H9 (cell line): ENCODE results near the gene GATA2. TPM values are rescaled to one million over a fixed set of nuclear protein-coding genes. Genes with fewer than 3 reads are reported as not detected.

Source experiments
- DNase-seq: peaks from one replicate; pipeline ENCODE4 v3.0.0-alpha.2; 2017
- H2AFZ ChIP-seq: one replicate; pipeline ENCODE4 v1.6.1; 2013; ENCODE audit warnings: mild to moderate bottlenecking, low read length, control low read depth, moderate library complexity
- H2AK5ac ChIP-seq: 2 replicates; pipeline ENCODE4 v1.6.1; 2013; ENCODE audit warnings: low read length, control low read depth, mixed read lengths; ENCODE audit not compliant: insufficient read length
- H2BK120ac ChIP-seq: one replicate; pipeline ENCODE4 v1.6.1; 2013; ENCODE audit warnings: low read depth, mild to moderate bottlenecking, low read length, control low read depth, inconsistent platforms; ENCODE audit not compliant: poor library complexity, severe bottlenecking
- H2BK12ac ChIP-seq: 2 replicates; pipeline ENCODE4 v1.6.1; 2013; ENCODE audit warnings: low read length, control low read depth, mixed read lengths, low read depth; ENCODE audit not compliant: insufficient read length
- H2BK15ac ChIP-seq: 2 replicates; pipeline ENCODE4 v1.6.1; 2013; ENCODE audit warnings: low read depth, low read length, control low read depth
- H2BK20ac ChIP-seq: one replicate; pipeline ENCODE4 v1.6.1; 2013; ENCODE audit warnings: low read depth, mild to moderate bottlenecking, low read length, control low read depth, inconsistent platforms; ENCODE audit not compliant: poor library complexity, severe bottlenecking
- H2BK5ac ChIP-seq: 2 replicates; pipeline ENCODE4 v1.6.1; 2013; ENCODE audit warnings: low read length, control low read depth, mixed read lengths; ENCODE audit not compliant: insufficient read length
- H3K14ac ChIP-seq: 2 replicates; pipeline ENCODE4 v1.6.1; 2013; ENCODE audit warnings: low read length, control low read depth; ENCODE audit not compliant: insufficient read depth
- H3K18ac ChIP-seq: 2 replicates; pipeline ENCODE4 v1.6.1; 2013; ENCODE audit warnings: low read depth, mild to moderate bottlenecking, mixed read lengths, low read length, control low read depth; ENCODE audit not compliant: insufficient read length
- H3K23ac ChIP-seq: 2 replicates; pipeline ENCODE4 v1.6.1; 2013; ENCODE audit warnings: low read length, control low read depth, mixed read lengths, low read depth; ENCODE audit not compliant: insufficient read length
- H3K23me2 ChIP-seq: 2 replicates; pipeline ENCODE4 v1.6.1; 2013; ENCODE audit warnings: low read depth, mild to moderate bottlenecking, mixed read lengths, low read length, control low read depth; ENCODE audit not compliant: insufficient read length, poor library complexity, severe bottlenecking
- H3K27ac ChIP-seq: 2 replicates; pipeline ENCODE4 v1.5.1; 2013; ENCODE audit warnings: low read length, control low read depth, mixed read lengths, low read depth; ENCODE audit not compliant: insufficient read length
- H3K27me3 ChIP-seq: 2 replicates; pipeline ENCODE4 v1.6.1; 2013; ENCODE audit warnings: low read length, control low read depth, inconsistent platforms; ENCODE audit not compliant: insufficient read depth
- H3K4ac ChIP-seq: 2 replicates; pipeline ENCODE4 v1.6.1; 2013; ENCODE audit warnings: low read depth, mild to moderate bottlenecking, control low read depth, inconsistent platforms, low read length, moderate library complexity
- H3K4me1 ChIP-seq: 2 replicates; pipeline ENCODE4 v1.6.1; 2013; ENCODE audit warnings: low read length, control low read depth, inconsistent platforms; ENCODE audit not compliant: insufficient read depth
- H3K4me2 ChIP-seq: 2 replicates; pipeline ENCODE4 v1.6.1; 2013; ENCODE audit warnings: low read length, control low read depth, mixed read lengths; ENCODE audit not compliant: insufficient read length, insufficient read depth
- H3K56ac ChIP-seq: 2 replicates; pipeline ENCODE4 v1.6.1; 2013; ENCODE audit warnings: low read depth, mild to moderate bottlenecking, mixed read lengths, low read length, control low read depth; ENCODE audit not compliant: insufficient read length
- H3K79me1 ChIP-seq: 2 replicates; pipeline ENCODE4 v1.6.1; 2013; ENCODE audit warnings: low read depth, mild to moderate bottlenecking, moderate library complexity, low read length, control low read depth, inconsistent platforms; ENCODE audit not compliant: insufficient read depth, poor library complexity, severe bottlenecking
- H3K79me2 ChIP-seq: 2 replicates; pipeline ENCODE4 v1.6.1; 2013; ENCODE audit warnings: low read length, control low read depth, inconsistent platforms; ENCODE audit not compliant: insufficient read depth
- H3K9ac ChIP-seq: 2 replicates; pipeline ENCODE4 v1.6.1; 2013; ENCODE audit warnings: low read length, control low read depth, mixed read lengths; ENCODE audit not compliant: insufficient read length; ENCODE audit errors: extremely low read depth
- H3K9me3 ChIP-seq: one replicate; pipeline ENCODE4 v1.6.1; 2013; ENCODE audit warnings: low read depth, low read length, inconsistent platforms; ENCODE audit not compliant: control insufficient read depth
- H3T11ph ChIP-seq: one replicate; pipeline ENCODE4 v1.6.1; 2013; ENCODE audit warnings: mild to moderate bottlenecking, low read length, control low read depth, inconsistent platforms
- H4K20me1 ChIP-seq: one replicate; pipeline ENCODE4 v1.6.1; 2013; ENCODE audit not compliant: control insufficient read depth, insufficient read length, insufficient read depth
- H4K5ac ChIP-seq: 2 replicates; pipeline ENCODE4 v1.6.1; 2013; ENCODE audit warnings: low read depth, mild to moderate bottlenecking, mixed read lengths, low read length, control low read depth; ENCODE audit not compliant: insufficient read length
- H4K8ac ChIP-seq: replicated peaks from 2 replicates; pipeline ENCODE4 v1.6.1; 2013; ENCODE audit warnings: low read length, control low read depth, mixed read lengths, low read depth; ENCODE audit not compliant: insufficient read length
- H4K91ac ChIP-seq: 2 replicates; pipeline ENCODE4 v1.6.1; 2013; ENCODE audit warnings: low read depth, mild to moderate bottlenecking, moderate library complexity, mixed read lengths, low read length, control low read depth; ENCODE audit not compliant: insufficient read length
- H3K27ac Mint-ChIP-seq, 3 experiments: 2 replicates in 2 of 3; 3 replicates in 1 of 3; pipeline ENCODE4 v1.8.0; 2020 to 2021; ENCODE audit warnings: mixed read lengths in 3 of 3, mild to moderate bottlenecking in 1 of 3, moderate library complexity in 1 of 3
- H3K27me3 Mint-ChIP-seq: 2 replicates; pipeline ENCODE4 v1.8.0; 2021; ENCODE audit warnings: low read depth, mild to moderate bottlenecking, moderate library complexity, mixed read lengths
- H3K36me3 Mint-ChIP-seq, 3 experiments: 2 replicates in 2 of 3; 3 replicates in 1 of 3; pipeline ENCODE4 v1.8.0; 2020 to 2021; ENCODE audit warnings: low read depth in 3 of 3, mixed read lengths in 3 of 3; ENCODE audit not compliant: insufficient read depth in 1 of 3
- H3K4me1 Mint-ChIP-seq, 2 experiments: 2 replicates each; pipeline ENCODE4 v1.8.0; 2020; ENCODE audit warnings: mixed read lengths in 2 of 2
- H3K4me3 Mint-ChIP-seq, 2 experiments: 2 replicates in 1 of 2; 3 replicates in 1 of 2; pipeline ENCODE4 v1.8.0; 2020 to 2021; ENCODE audit warnings: mild to moderate bottlenecking in 2 of 2, mixed read lengths in 2 of 2, moderate library complexity in 1 of 2
- H3K9me3 Mint-ChIP-seq, 2 experiments: 2 replicates in 1 of 2; 3 replicates in 1 of 2; pipeline ENCODE4 v1.8.0; 2020; ENCODE audit warnings: mild to moderate bottlenecking in 2 of 2, mixed read lengths in 2 of 2, moderate library complexity in 1 of 2
- CTCF ChIP-seq: fragments of 200-600 bp; sonication (generic); conservative IDR thresholded peaks from 3 replicates; pipeline ENCODE4 v1.8.0; 2021; ENCODE audit warnings: antibody characterized with exemption, mild to moderate bottlenecking
- WGBS: extraction: QIAGEN DNeasy Blood & Tissue Kit; methylation state at CpG from one replicate; pipeline ENCODE4 v1.1.7; 2013; ENCODE audit warnings: missing lambda C conversion rate, low lambda C conversion rate, mixed read lengths; ENCODE audit not compliant: insufficient read length; ENCODE audit errors: extremely low coverage; 5-methylcytosine and 5-hydroxymethylcytosine counted together
- total RNA-seq: library from RNA; stranded (reverse); gene quantifications from 2 replicates; pipeline ENCODE4 v1.2.1, GENCODE V29; 2021

The GATA2 gene
- total RNA-seq, 1 experiment from 2014 or later, result 1.9 TPM

DNA sequence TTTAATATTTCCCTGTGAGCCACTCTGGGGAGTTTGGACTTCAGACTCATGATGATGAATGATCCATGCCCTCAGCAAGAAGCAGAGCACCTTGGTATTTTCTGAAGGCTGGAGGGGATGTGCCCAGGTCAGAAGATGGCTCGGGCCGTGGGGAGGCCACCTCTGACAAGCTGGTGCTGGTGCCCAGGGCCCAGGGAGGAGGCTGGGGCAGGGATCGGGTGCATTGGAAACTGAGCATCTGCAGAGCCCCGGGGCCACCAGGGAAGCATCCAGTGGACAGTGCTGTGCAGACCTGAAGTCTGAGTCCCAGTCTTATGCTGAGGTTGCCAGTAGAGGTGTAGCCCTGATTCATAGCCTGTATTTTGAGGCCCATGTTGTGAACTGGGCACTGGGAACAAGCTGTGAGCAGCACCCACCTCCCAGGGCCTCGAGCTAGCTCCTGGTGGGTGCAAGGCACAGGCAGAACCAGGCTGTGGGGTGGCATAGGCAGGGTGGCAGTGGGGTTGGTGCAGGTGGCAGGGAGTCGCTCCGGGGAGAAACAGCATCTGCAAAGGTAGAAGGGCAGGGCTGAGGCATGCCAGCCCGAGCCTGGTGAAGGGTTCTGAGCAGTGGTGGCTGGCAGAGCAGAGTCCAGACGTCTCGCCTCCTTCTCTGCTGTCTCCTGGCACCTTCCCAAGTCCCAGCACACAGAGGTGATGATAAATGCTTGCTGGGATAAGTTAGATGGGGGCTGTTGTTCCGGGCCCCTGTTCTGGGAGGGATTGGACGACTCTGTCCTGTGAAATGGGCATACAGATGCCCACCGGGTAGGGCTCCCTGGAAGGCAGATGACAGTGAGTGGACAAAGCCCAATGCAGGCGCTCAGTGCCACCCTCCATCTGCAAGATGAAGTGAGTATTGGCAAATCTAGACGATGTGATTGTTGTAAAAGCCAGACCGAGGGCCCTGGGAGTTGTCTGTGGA, 36.9 kb downstream of the GATA2 start:
- no peak overlapping the region for H4K91ac ChIP-seq
- H3K23ac ChIP-seq, result no peak overlapping the region
- no peaks in the 10 kb centered on the region for H3K27me3 ChIP-seq
- Mint-ChIP-seq H3K36me3 (no peaks in the 10 kb centered on the region), H3K27ac (no peak overlapping the region), H3K27me3 (peaks cover 77% of the 10 kb centered on the region), H3K9me3 (peaks cover 0 to 2% of the 10 kb centered on the region in 2 experiments; a peak in 2 of 5 replicates), H3K4me1 (peaks cover 0 to 6% of the 10 kb centered on the region in 2 experiments; a peak in 1 of 4 replicates), H3K4me3 (no peak overlapping the region)
- no peak overlapping the region for H2AK5ac ChIP-seq
- no peak overlapping the region for H2BK5ac ChIP-seq
- no peak overlapping the region for H3K4ac ChIP-seq
- no peak for TF ChIP-seq CTCF
- H3K18ac ChIP-seq, result peak overlapping the region; percentile 7
- no peaks in the 10 kb centered on the region for H3K4me1 ChIP-seq
- H3K56ac ChIP-seq, result no peak overlapping the region
- no peak overlapping the region for H4K8ac ChIP-seq
- no peak overlapping the region for H3K9ac ChIP-seq
- WGBS, result no CpG with 5 or more reads among the region's 16 CpGs
- peak overlapping the region; percentile 65; the same call in 1 of the 2 replicates for H3K14ac ChIP-seq
- no peaks in the 10 kb centered on the region for H3K79me2 ChIP-seq
- H4K20me1 ChIP-seq, result no peaks in the 10 kb centered on the region
- no peaks in the 10 kb centered on the region for H3K9me3 ChIP-seq
- H2AFZ ChIP-seq, result no peak overlapping the region
- no peak overlapping the region for H4K5ac ChIP-seq
- H2BK12ac ChIP-seq, result no peak overlapping the region
- H2BK120ac ChIP-seq, result no peak overlapping the region
- H3K23me2 ChIP-seq, result no peaks in the 10 kb centered on the region
- no peak overlapping the region for H2BK20ac ChIP-seq
- H3K79me1 ChIP-seq, result no peaks in the 10 kb centered on the region
- no peak overlapping the region for H3K27ac ChIP-seq
- H3K4me2 ChIP-seq, result no peak overlapping the region
- H2BK15ac ChIP-seq, result no peak overlapping the region
- DNase-seq, result no peak
- H3T11ph ChIP-seq, result no peak overlapping the region
